WTC11 (cell line): ENCODE data around the gene MDFIC. TPM values are rescaled to one million over a fixed set of nuclear protein-coding genes. Genes with fewer than 3 reads are reported as not detected.
"Not testable (repeated sequence)": the region's sequence is repeated elsewhere in the genome, so short reads cannot be mapped to it uniquely, and the experiment has no call there.

Experiments used
- ATAC-seq: fragments of 200-7000 bp; cut with Tn5 transposase; 2 replicates; pipeline ENCODE4 v1.10.0; 2021; ENCODE audit warnings: mild to moderate bottlenecking, moderate library complexity
- CTCF ChIA-PET: fragments of 300-600 bp; sonication (Branson Sonifier 250); formaldehyde crosslinking; loops from one replicate; lab custom pipeline; 2021; ENCODE audit warnings: antibody characterized with exemption; lab: Charles Lee
- POLR2A ChIA-PET: fragments of 350-600 bp; sonication (Branson Sonifier 250); formaldehyde crosslinking; loops from one replicate; lab custom pipeline; 2021; ENCODE audit warnings: antibody characterized with exemption; lab: Charles Lee
- DNase-seq: peaks from one replicate; pipeline ENCODE4 v3.0.0; 2021; ENCODE audit warnings: low spot score
- H3K27ac Mint-ChIP-seq: 2 replicates; pipeline ENCODE4 v1.8.0; 2021; ENCODE audit warnings: mixed read lengths
- H3K27me3 Mint-ChIP-seq: 2 replicates; pipeline ENCODE4 v1.8.0; 2021; ENCODE audit warnings: low read depth, mild to moderate bottlenecking, moderate library complexity, mixed read lengths
- H3K36me3 Mint-ChIP-seq: 2 replicates; pipeline ENCODE4 v1.8.0; 2021; ENCODE audit warnings: mixed read lengths
- H3K4me1 Mint-ChIP-seq: 2 replicates; pipeline ENCODE4 v1.8.0; 2022; ENCODE audit warnings: mixed read lengths
- H3K4me3 Mint-ChIP-seq: 2 replicates; pipeline ENCODE4 v1.8.0; 2021; ENCODE audit warnings: mild to moderate bottlenecking, moderate library complexity, mixed read lengths
- H3K9me3 Mint-ChIP-seq: 2 replicates; pipeline ENCODE4 v1.8.0; 2021; ENCODE audit warnings: mixed read lengths
- ARID4B ChIP-seq: sonication (generic); formaldehyde crosslinking; IDR thresholded peaks from 2 replicates; pipeline ENCODE4 v1.8.0; 2023; ENCODE audit warnings: missing genetic modification reagents, mild to moderate bottlenecking, borderline replicate concordance
- CBFB ChIP-seq: sonication (generic); formaldehyde crosslinking; IDR thresholded peaks from 2 replicates; pipeline ENCODE4 v1.8.1; 2022; ENCODE audit warnings: mild to moderate bottlenecking, low read depth, missing genetic modification reagents
- CTCF ChIP-seq: fragments of 200-600 bp; IDR thresholded peaks from 2 replicates; pipeline ENCODE4 v1.8.0; 2022; ENCODE audit warnings: antibody characterized with exemption
- ETV6 ChIP-seq: sonication (generic); formaldehyde crosslinking; IDR thresholded peaks from 2 replicates; pipeline ENCODE4 v1.8.1; 2022; ENCODE audit warnings: mild to moderate bottlenecking, missing genetic modification reagents
- FOXK1 ChIP-seq: sonication (generic); formaldehyde crosslinking; IDR thresholded peaks from 2 replicates; pipeline ENCODE4 v1.8.0; 2022; ENCODE audit warnings: mild to moderate bottlenecking, moderate library complexity, missing genetic modification reagents
- GABPB1 ChIP-seq: sonication (generic); formaldehyde crosslinking; IDR thresholded peaks from 2 replicates; pipeline ENCODE4 v1.8.1; 2023; ENCODE audit warnings: mild to moderate bottlenecking, missing genetic modification reagents
- IRF2 ChIP-seq: sonication (generic); formaldehyde crosslinking; IDR thresholded peaks from 2 replicates; pipeline ENCODE4 v1.8.0; 2022; ENCODE audit warnings: low read depth, missing genetic modification reagents, borderline replicate concordance
- JAZF1 ChIP-seq: fragments of 250-450 bp; sonication (Bioruptor Pico); IDR thresholded peaks from 2 replicates; pipeline ENCODE4 v1.9.0; 2021; ENCODE audit warnings: moderate library complexity, mild to moderate bottlenecking, inconsistent platforms
- MXD4 ChIP-seq: fragments of 250-450 bp; sonication (Bioruptor Pico); IDR thresholded peaks from 2 replicates; pipeline ENCODE4 v1.8.0; 2021; ENCODE audit warnings: mild to moderate bottlenecking, moderate library complexity, borderline replicate concordance
- MYBL2 ChIP-seq: sonication (generic); formaldehyde crosslinking; IDR thresholded peaks from 2 replicates; pipeline ENCODE4 v1.8.1; 2023; ENCODE audit warnings: mild to moderate bottlenecking, moderate library complexity, missing genetic modification reagents
- NFE2L1 ChIP-seq: sonication (generic); formaldehyde crosslinking; IDR thresholded peaks from 2 replicates; pipeline ENCODE4 v1.8.1; 2023; ENCODE audit warnings: missing genetic modification reagents
- RORB ChIP-seq: fragments of 250-450 bp; sonication (Bioruptor Pico); IDR thresholded peaks from 2 replicates; pipeline ENCODE4 v1.9.0; 2021; ENCODE audit warnings: mild to moderate bottlenecking
- SMAD3 ChIP-seq: sonication (generic); formaldehyde crosslinking; IDR thresholded peaks from 2 replicates; pipeline ENCODE4 v1.8.0; 2022; ENCODE audit warnings: missing genetic modification reagents, mild to moderate bottlenecking, borderline replicate concordance
- SP1 ChIP-seq: sonication (generic); formaldehyde crosslinking; conservative IDR thresholded peaks from 2 replicates; pipeline ENCODE4 v1.8.1; 2022; ENCODE audit warnings: missing genetic modification reagents
- TCF7 ChIP-seq: sonication (generic); formaldehyde crosslinking; IDR thresholded peaks from 2 replicates; pipeline ENCODE4 v1.8.0; 2022; ENCODE audit warnings: mild to moderate bottlenecking, low read depth, missing genetic modification reagents, moderate library complexity
- ZMAT4 ChIP-seq: fragments of 250-450 bp; sonication (Bioruptor Pico); IDR thresholded peaks from 2 replicates; pipeline ENCODE4 v1.9.0; 2021; ENCODE audit warnings: mild to moderate bottlenecking
- ZNF396 ChIP-seq: fragments of 250-450 bp; sonication (Bioruptor Pico); IDR thresholded peaks from 2 replicates; pipeline ENCODE4 v1.8.0; 2021; ENCODE audit warnings: mild to moderate bottlenecking, moderate library complexity, borderline replicate concordance
- total RNA-seq: library from RNA; stranded (reverse); gene quantifications from 3 replicates; pipeline ENCODE4 v1.2.3, GENCODE V29; 2021
- TF ChIP-seq, protein P1 (sequence below): sonication (generic); formaldehyde crosslinking; IDR thresholded peaks from 2 replicates; pipeline ENCODE4 v1.8.1; 2022; ENCODE audit warnings: low read depth, mild to moderate bottlenecking, moderate library complexity, missing genetic modification reagents, borderline replicate concordance
- TF ChIP-seq, protein P2 (sequence below): sonication (generic); formaldehyde crosslinking; IDR thresholded peaks from 2 replicates; pipeline ENCODE4 v1.8.1; 2023; ENCODE audit warnings: mild to moderate bottlenecking, missing genetic modification reagents, moderate library complexity
- TF ChIP-seq, protein P3 (sequence below): sonication (generic); formaldehyde crosslinking; IDR thresholded peaks from 2 replicates; pipeline ENCODE4 v1.8.0; 2022; ENCODE audit warnings: mild to moderate bottlenecking, missing genetic modification reagents

The MDFIC gene
- total RNA-seq, 1 experiment from 2014 or later, result 8.4 TPM

GRCh38 chr7:114886241-114886640, 35.7 kb upstream of the MDFIC start:
- CTCF ChIA-PET, result no interaction called here
- ATAC-seq, result no peak
- Mint-ChIP-seq H3K27ac (no peak overlapping the region), H3K36me3 (no peaks in the 10 kb centered on the region), H3K9me3 (peaks cover 5% of the 10 kb centered on the region; the same call in 1 of the 2 replicates), H3K4me3 (no peak overlapping the region), H3K4me1 (no peaks in the 10 kb centered on the region), H3K27me3 (no peaks in the 10 kb centered on the region)
- TF ChIP-seq SP1 (CRISPR knock-in tag) (no peak), NFE2L1 (CRISPR knock-in tag) (no peak), JAZF1 (CRISPR knock-in tag) (no peak), TCF7 (CRISPR knock-in tag) (no peak), ZNF396 (CRISPR knock-in tag) (no peak), SMAD3 (CRISPR knock-in tag) (no peak)
- TF ChIP-seq, protein P1, sequence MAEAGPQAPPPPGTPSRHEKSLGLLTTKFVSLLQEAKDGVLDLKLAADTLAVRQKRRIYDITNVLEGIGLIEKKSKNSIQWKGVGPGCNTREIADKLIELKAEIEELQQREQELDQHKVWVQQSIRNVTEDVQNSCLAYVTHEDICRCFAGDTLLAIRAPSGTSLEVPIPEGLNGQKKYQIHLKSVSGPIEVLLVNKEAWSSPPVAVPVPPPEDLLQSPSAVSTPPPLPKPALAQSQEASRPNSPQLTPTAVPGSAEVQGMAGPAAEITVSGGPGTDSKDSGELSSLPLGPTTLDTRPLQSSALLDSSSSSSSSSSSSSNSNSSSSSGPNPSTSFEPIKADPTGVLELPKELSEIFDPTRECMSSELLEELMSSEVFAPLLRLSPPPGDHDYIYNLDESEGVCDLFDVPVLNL (CRISPR knock-in tag), result no peak
- no peak for DNase-seq
- POLR2A ChIA-PET, result no interaction called here

DNA sequence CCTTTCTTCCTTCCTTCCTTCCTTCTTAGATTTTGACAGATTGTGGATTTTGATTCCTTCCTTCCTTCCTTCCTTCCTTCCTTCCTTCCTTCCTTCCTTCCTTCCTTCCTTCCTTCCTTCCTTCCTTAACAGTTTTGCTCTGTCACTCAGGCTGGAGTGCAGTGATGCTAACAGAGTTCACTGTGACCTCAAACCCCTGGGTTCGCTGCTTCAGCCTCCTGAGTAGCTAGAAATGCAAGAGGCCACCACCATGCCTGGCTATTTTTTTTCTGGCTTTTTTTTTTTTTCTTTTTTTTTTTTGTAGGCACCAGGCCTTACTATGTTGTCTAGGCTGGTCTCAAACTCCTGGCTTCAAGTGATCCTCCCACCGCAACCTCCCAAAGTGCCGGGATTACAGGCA, 32.8 kb upstream of the MDFIC start:
- H3K27ac Mint-ChIP-seq, H3K9me3 Mint-ChIP-seq, CTCF ChIA-PET, ATAC-seq, H3K27me3 Mint-ChIP-seq, DNase-seq, POLR2A ChIA-PET, H3K4me1 Mint-ChIP-seq, H3K4me3 Mint-ChIP-seq, H3K36me3 Mint-ChIP-seq: not testable (repeated sequence)

- no peak for DNase-seq
- no peak for TF ChIP-seq ARID4B (CRISPR knock-in tag)
- TF ChIP-seq, protein P2, sequence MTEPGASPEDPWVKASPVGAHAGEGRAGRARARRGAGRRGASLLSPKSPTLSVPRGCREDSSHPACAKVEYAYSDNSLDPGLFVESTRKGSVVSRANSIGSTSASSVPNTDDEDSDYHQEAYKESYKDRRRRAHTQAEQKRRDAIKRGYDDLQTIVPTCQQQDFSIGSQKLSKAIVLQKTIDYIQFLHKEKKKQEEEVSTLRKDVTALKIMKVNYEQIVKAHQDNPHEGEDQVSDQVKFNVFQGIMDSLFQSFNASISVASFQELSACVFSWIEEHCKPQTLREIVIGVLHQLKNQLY (CRISPR knock-in tag), result no peak
- no peak for TF ChIP-seq IRF2
- TF ChIP-seq MYBL2, result no peak
- TF ChIP-seq, all 79 proteins: peak for 0
- CTCF ChIA-PET, result no interaction called here
- Mint-ChIP-seq H3K4me1 (no peaks in the 10 kb centered on the region), H3K4me3 (no peak overlapping the region), H3K36me3 (no peaks in the 10 kb centered on the region), H3K27me3 (no peaks in the 10 kb centered on the region), H3K27ac (no peak overlapping the region), H3K9me3 (no peaks in the 10 kb centered on the region)
- ATAC-seq, result no peak
- POLR2A ChIA-PET, result interaction anchor here (0.6 kb wide), 1 partner anchor 30 kb away, joined by 4 read pairs; no protein-coding TSS in a partner anchor
Observed at GRCh38 chr7:114889646-114890285, 32.1 kb upstream of the MDFIC start.

DNA sequence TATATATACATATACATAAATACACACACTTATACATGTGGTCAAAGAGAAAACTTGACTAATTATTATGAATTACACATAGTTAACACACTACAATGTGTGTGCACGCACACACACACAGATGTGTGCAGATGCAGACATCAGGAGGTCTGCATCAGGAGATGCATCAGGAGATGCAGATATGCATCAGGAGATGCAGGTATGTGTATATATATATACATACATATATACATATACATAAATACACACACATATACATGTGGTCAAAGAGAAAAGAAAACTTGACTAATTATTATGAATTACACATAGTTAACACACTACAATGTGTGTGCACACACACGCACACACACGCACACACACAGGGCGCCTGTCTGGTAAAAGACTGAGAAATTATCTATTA, 31.3 kb upstream of the MDFIC start:
- no peak overlapping the region for H3K27ac Mint-ChIP-seq
- CTCF ChIA-PET, result no interaction called here
- no peaks in the 10 kb centered on the region for H3K4me1 Mint-ChIP-seq
- H3K4me3 Mint-ChIP-seq, result no peak overlapping the region
- POLR2A ChIA-PET, result no interaction called here
- no peaks in the 10 kb centered on the region for H3K36me3 Mint-ChIP-seq
- ATAC-seq, result no peak
- no peaks in the 10 kb centered on the region for H3K27me3 Mint-ChIP-seq
- no peaks in the 10 kb centered on the region for H3K9me3 Mint-ChIP-seq
- DNase-seq, result no peak
- no peak for TF ChIP-seq CTCF
- TF ChIP-seq ETV6 (CRISPR knock-in tag), result no peak
- TF ChIP-seq MXD4 (CRISPR knock-in tag), result no peak
- TF ChIP-seq GABPB1, result no peak
- no peak for TF ChIP-seq RORB (CRISPR knock-in tag)
- no peak for TF ChIP-seq FOXK1 (CRISPR knock-in tag)
- TF ChIP-seq ZMAT4 (CRISPR knock-in tag), result no peak
- TF ChIP-seq, protein P3, sequence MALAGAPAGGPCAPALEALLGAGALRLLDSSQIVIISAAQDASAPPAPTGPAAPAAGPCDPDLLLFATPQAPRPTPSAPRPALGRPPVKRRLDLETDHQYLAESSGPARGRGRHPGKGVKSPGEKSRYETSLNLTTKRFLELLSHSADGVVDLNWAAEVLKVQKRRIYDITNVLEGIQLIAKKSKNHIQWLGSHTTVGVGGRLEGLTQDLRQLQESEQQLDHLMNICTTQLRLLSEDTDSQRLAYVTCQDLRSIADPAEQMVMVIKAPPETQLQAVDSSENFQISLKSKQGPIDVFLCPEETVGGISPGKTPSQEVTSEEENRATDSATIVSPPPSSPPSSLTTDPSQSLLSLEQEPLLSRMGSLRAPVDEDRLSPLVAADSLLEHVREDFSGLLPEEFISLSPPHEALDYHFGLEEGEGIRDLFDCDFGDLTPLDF (CRISPR knock-in tag), result no peak
- TF ChIP-seq CBFB (CRISPR knock-in tag), result no peak
